ENCODE results near the gene MROH2B. TPM values are rescaled to one million over a fixed set of nuclear protein-coding genes. Genes with fewer than 3 reads are reported as not detected.

Gene MROH2B
- total RNA-seq, 3 donors from 2014 or later, result not detected

DNA sequence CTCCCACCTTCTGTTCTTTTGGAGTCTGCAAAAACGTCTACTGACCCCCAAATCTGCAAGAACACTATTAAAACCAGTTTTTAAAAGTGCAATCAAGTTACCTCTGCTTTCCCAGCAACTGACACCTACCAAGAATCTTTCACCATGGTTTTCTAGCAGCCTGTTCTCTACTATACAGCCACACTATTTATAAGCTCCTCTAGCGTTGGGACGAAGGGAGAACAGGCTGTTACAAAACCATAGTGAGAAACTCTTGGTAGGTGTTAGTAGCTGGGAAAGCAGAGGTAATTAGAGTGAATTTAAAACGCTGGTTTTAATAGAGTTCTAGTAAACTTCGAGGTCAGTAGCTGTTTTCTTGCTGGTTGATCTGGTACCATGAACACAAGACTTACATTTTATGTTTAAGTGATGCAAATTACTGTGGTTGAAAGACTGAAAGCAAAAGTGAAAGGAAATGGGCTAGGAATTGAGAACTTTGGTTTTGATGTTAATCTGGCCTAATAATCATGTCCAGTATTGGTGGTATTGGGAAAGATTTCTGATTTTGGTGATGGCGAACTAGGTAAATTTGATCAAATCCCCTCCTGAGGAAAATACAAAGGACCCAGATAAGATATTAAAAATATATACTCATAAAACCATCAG, 5.3 kb downstream of the MROH2B start:
- Histone ChIP-seq H3K36me3 (ENCODE audit: low read depth) (no peaks in the 10 kb centered on the region), H3K4me1 (ENCODE audit: low read depth) (no peaks in the 10 kb centered on the region), H3K4me3 (no peak overlapping the region), H3K9me3 (no peaks in the 10 kb centered on the region)
- DNase-seq (no peak), ATAC-seq (no peak)
- TF ChIP-seq, protein P1, sequence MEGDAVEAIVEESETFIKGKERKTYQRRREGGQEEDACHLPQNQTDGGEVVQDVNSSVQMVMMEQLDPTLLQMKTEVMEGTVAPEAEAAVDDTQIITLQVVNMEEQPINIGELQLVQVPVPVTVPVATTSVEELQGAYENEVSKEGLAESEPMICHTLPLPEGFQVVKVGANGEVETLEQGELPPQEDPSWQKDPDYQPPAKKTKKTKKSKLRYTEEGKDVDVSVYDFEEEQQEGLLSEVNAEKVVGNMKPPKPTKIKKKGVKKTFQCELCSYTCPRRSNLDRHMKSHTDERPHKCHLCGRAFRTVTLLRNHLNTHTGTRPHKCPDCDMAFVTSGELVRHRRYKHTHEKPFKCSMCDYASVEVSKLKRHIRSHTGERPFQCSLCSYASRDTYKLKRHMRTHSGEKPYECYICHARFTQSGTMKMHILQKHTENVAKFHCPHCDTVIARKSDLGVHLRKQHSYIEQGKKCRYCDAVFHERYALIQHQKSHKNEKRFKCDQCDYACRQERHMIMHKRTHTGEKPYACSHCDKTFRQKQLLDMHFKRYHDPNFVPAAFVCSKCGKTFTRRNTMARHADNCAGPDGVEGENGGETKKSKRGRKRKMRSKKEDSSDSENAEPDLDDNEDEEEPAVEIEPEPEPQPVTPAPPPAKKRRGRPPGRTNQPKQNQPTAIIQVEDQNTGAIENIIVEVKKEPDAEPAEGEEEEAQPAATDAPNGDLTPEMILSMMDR (IDR thresholded peaks at IDR 0.05), result no peak
- intact Hi-C loops (cut with DNase I, micrococcal nuclease), result no loop called here

DNA sequence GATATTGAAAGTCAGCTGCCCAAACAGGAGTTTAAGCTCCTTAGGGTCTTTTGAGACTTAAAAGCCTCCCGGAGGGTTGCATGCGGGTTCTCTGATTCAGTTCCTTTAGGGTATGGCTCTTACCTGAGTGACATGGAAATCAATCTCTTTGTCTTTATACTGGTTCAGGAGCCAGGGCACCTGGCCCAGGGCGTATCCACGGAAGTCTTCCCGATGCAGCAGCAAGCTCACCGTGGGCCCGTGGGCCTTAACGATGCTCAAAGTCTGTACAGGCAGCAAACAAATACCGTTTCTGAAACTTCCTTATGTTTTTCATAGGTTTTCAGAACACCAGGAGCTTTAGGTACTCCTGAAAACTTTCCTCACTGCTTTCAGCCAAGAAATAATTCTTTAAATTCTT, 13.2 kb downstream of the MROH2B start:
- TF ChIP-seq, protein P1 (IDR thresholded peaks at IDR 0.05), result no peak
- DNase-seq, result no peak
- ATAC-seq, result no peak
- no peaks in the 10 kb centered on the region for H3K9me3 ChIP-seq
- H3K4me3 ChIP-seq, result no peak overlapping the region
- intact Hi-C loops (cut with DNase I, micrococcal nuclease), result no loop called here
- no peaks in the 10 kb centered on the region for H3K36me3 ChIP-seq (ENCODE audit: low read depth)
- H3K4me1 ChIP-seq (ENCODE audit: low read depth), result no peaks in the 10 kb centered on the region

DNA sequence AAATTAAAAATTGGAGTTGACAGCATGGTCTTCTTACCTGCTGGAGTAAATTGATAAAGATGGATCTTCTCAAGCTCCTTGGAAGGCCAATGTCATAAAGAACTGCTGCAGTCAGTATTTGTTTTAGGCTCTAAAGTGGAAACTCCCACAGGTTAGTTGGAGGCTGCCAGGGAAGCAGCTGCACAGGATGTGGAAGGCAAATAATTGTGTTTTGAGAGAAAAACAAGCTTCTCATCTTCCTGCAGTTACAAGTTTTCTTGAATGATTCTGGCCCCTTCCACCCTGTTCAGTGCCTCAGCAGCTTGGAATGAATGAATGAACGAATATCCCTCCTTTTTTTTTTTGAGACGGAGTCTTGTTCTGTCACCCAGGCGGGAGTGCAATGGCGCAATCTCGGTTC, 13.9 kb downstream of the MROH2B start:
- intact Hi-C loops (cut with DNase I, micrococcal nuclease), result no loop called here
- Histone ChIP-seq H3K4me1 (ENCODE audit: low read depth) (no peaks in the 10 kb centered on the region), H3K36me3 (ENCODE audit: low read depth) (no peaks in the 10 kb centered on the region), H3K4me3 (no peak overlapping the region), H3K9me3 (no peaks in the 10 kb centered on the region)
- TF ChIP-seq, protein P1 (IDR thresholded peaks at IDR 0.05), result no peak
- ATAC-seq, result no peak
- DNase-seq, result no peak

DNA sequence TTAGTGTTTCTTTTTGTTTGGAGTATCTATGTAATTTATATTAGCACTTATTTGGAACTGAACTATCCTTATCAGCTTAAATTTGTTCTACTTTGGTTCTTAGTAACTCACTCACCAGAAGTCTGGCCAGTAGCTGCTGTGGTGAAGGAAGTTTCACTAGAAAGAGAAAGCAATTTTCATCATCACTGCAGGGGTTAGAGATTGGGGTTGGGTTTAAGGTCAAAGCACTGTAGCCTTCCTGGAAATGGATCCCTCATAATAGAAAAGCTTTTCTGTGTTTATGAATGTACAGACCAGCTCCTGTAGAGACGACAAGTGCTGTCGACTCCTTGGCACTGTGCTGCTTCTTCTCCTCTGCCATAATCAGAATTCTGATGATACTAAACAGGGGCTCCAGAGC, 22.2 kb downstream of the MROH2B start:
- ATAC-seq (no peak), DNase-seq (no peak)
- intact Hi-C loops (cut with DNase I, micrococcal nuclease), result no loop called here
- TF ChIP-seq, protein P1 (IDR thresholded peaks at IDR 0.05), result no peak
- H3K36me3 ChIP-seq (ENCODE audit: low read depth), result no peaks in the 10 kb centered on the region
- no peaks in the 10 kb centered on the region for H3K9me3 ChIP-seq
- H3K4me1 ChIP-seq (ENCODE audit: low read depth), result no peaks in the 10 kb centered on the region
- no peak overlapping the region for H3K4me3 ChIP-seq

DNA sequence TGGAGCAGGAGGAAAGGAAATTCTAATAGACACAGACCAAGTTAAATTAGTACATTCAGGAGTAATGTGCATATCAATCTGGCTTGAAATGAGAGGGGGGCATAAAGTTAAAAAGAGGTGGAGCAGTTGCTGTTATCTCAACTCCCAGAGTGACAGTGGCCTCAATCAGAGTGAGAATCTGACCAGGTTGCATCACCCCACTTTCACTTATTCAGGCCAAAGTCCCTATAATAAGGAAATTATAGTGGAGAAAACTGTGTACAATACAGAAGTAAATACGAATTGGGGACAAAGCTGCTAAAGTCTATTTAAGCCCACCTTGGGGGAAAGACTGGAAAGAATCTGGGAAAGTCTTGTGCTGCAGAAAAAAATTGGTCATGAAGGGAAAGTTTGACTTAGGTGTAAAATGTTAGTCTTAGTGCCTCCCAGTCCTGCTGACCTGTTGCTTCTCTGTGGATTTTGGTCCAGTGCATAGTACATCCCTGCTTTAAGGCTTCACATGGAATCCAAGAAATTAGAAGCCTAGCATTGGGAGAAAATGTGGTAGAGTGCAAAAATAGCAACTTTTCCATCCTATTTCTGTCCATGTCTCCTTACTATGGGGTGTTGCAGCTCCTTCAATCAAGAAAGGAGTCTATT, 27.9 kb downstream of the MROH2B start:
- H3K4me3 ChIP-seq, result no peak overlapping the region
- intact Hi-C loops (cut with DNase I, micrococcal nuclease), result no loop called here
- no peaks in the 10 kb centered on the region for H3K9me3 ChIP-seq
- TF ChIP-seq, protein P1 (IDR thresholded peaks at IDR 0.05), result no peak
- ATAC-seq (peak; percentile 87), DNase-seq (peak in 1 of 3 donors; percentile 15)
- H3K36me3 ChIP-seq (ENCODE audit: low read depth), result no peaks in the 10 kb centered on the region
- peaks cover 5% of the 10 kb centered on the region for H3K4me1 ChIP-seq (ENCODE audit: low read depth)
